ENCODE measurements around the gene S100A1. TPM values are rescaled to one million over a fixed set of nuclear protein-coding genes. Genes with fewer than 3 reads are reported as not detected.

The S100A1 gene
- total RNA-seq, 1 experiment from 2014 or later, result 18.1 TPM

DNA sequence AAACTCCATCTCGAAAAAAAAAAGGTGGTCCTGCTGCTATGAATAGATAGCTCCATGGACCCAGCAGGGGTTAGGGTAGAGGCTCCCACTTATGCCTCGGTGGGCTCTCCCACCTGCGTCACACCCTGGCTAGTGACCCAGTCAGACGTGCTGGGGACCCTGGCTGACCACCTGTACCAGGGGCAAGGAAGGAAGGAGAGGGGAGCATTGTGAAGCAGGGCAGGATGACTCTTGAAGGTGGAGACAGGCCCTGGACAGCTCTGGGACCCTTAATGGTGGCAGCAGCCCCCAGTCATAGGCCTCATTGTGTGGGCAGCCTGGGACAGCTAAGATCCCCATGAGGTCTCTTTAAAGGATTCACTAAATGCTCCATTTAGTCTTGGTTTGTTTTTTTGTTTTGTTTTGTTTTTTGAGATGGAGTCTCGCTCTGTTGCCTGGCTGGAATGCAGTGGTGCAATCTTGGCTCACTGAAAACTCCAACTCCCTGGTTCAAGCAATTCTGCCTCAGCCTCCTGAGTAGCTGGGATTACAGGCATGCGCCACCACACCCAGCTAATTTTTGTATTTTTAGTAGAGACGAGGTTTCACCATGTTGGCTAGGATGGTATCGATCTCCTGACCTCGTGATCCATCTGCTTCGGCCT is 19.9 kb downstream of the S100A1 start:
- ChIA-PET POLR2A (interaction anchor here (0.8 to 3.8 kb wide), 2 partner anchors 14 to 32 kb away, joined by 3 to 16 read pairs; partner anchors contain the start of genes CHTOP and S100A14), CTCF (interaction anchor here (1.0 to 1.2 kb wide), 2 partner anchors 14 to 21 kb away, joined by 3 to 4 read pairs; partner anchors contain the start of genes CHTOP and S100A13)
- Mint-ChIP-seq H3K4me1 (ENCODE audit: low read depth, unreplicated experiment) (peaks cover 36% of the 10 kb centered on the region), H3K4me3 (ENCODE audit: unreplicated experiment) (no peak overlapping the region), H3K36me3 (ENCODE audit: insufficient read depth, unreplicated experiment) (peaks cover 69% of the 10 kb centered on the region), H3K9me3 (ENCODE audit: unreplicated experiment) (no peaks in the 10 kb centered on the region), H3K27me3 (ENCODE audit: insufficient read depth, unreplicated experiment) (no peaks in the 10 kb centered on the region), H3K27ac (ENCODE audit: unreplicated experiment) (peak overlapping the region; percentile 33)
- DNase-seq, result no peak
- peaks cover 5% of the 10 kb centered on the region for H3K36me3 ChIP-seq (ENCODE audit: control insufficient read depth, insufficient read depth, low read length)
- TF ChIP-seq, protein P1, sequence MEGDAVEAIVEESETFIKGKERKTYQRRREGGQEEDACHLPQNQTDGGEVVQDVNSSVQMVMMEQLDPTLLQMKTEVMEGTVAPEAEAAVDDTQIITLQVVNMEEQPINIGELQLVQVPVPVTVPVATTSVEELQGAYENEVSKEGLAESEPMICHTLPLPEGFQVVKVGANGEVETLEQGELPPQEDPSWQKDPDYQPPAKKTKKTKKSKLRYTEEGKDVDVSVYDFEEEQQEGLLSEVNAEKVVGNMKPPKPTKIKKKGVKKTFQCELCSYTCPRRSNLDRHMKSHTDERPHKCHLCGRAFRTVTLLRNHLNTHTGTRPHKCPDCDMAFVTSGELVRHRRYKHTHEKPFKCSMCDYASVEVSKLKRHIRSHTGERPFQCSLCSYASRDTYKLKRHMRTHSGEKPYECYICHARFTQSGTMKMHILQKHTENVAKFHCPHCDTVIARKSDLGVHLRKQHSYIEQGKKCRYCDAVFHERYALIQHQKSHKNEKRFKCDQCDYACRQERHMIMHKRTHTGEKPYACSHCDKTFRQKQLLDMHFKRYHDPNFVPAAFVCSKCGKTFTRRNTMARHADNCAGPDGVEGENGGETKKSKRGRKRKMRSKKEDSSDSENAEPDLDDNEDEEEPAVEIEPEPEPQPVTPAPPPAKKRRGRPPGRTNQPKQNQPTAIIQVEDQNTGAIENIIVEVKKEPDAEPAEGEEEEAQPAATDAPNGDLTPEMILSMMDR (IDR thresholded peaks at IDR 0.05; ENCODE audit: insufficient read depth in 1 of 2, low read depth in 1 of 2, low read length in 1 of 2, severe bottlenecking in 1 of 2, unreplicated experiment in 1 of 2), result no peak
- no TSS peak for BruUV-seq (replicated peaks)
- intact Hi-C loops (cut with micrococcal nuclease; ENCODE audit: unreplicated experiment), result no loop called here
- no peaks in the 10 kb centered on the region for H3K27me3 ChIP-seq (replicated peaks; ENCODE audit: control insufficient read depth, insufficient read depth, low read length)
- peaks cover 20% of the 10 kb centered on the region; the same call in 1 of the 2 replicates for H3K4me1 ChIP-seq
- no peaks in the 10 kb centered on the region for H3K9me3 ChIP-seq
- H3K4me3 ChIP-seq (ENCODE audit: low read depth, low read length), result no peak overlapping the region

DNA sequence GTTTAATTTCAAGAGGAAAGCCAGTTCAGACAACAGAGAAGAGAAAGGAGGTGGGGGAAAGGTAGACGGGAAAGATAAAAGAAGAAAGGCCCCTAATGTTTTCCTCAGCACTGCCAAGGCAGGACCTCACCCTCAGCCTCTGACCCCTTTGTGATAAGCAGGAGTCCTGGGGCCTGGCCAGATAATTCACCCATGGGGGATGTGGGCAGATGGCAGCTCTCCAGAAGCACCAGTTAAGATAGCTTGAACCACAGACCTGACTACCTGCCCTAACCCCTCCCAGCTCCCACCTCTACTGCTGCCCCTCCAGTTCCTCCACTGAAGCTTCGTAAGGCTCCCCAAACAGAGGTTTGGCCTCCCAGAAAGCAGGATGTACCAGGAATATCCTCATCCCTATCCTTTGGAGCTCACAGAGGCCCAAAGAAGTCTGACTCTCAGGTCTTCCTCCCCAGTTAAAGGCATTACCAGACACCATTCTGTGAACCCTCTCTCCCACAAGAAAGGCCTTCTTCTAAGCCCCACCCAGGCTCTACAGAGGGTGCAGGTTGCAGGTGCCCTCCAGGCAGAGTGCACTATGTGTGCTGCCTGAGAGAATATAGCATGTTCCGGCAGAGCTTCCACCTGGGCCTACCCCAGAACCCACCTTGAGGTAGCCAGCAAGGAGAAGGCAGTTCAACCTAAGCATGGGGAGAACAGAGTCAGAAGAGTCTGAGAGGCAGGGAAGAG is 21.1 kb downstream of the S100A1 start:
- POLR2A ChIA-PET, result interaction anchor here (3.8 kb wide), 1 partner anchor 15 kb away, joined by 16 read pairs; the partner anchor contains the start of gene CHTOP
- CTCF ChIA-PET, result interaction anchor here (0.6 to 1.2 kb wide), 3 partner anchors 22 to 71 kb away, joined by 3 to 4 read pairs (median 4); partner anchors contain the start of gene S100A13

DNA sequence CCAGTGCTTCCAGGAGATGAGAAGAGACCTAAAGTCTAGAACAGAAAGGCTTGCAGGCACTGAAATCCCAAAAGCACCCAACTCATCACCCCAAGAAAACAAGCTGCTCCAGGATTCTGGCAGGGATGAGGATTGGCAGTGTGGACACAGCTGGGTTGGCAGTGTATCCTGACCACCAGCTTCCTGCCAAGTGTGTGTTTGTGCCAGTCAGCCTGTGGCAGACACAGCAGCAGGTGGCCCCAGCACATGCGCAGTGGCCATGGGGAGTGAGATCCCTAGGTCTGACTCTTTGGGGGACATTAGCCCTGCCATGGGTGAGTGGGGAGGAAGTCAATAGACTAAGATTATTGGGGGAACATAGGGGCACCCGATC is 21.6 kb downstream of the S100A1 start:
- H3K4me3 ChIP-seq (ENCODE audit: low read depth, low read length), result no peak overlapping the region
- Mint-ChIP-seq H3K9me3 (ENCODE audit: unreplicated experiment) (no peaks in the 10 kb centered on the region), H3K36me3 (ENCODE audit: insufficient read depth, unreplicated experiment) (peaks cover 52% of the 10 kb centered on the region), H3K4me1 (ENCODE audit: low read depth, unreplicated experiment) (peaks cover 31% of the 10 kb centered on the region), H3K4me3 (ENCODE audit: unreplicated experiment) (peak overlapping the region; percentile 16), H3K27me3 (ENCODE audit: insufficient read depth, unreplicated experiment) (no peaks in the 10 kb centered on the region), H3K27ac (ENCODE audit: unreplicated experiment) (peak overlapping the region; percentile 48)
- no peaks in the 10 kb centered on the region for H3K27me3 ChIP-seq (replicated peaks; ENCODE audit: control insufficient read depth, insufficient read depth, low read length)
- TF ChIP-seq, protein P1 (IDR thresholded peaks at IDR 0.05; ENCODE audit: insufficient read depth in 1 of 2, low read depth in 1 of 2, low read length in 1 of 2, severe bottlenecking in 1 of 2, unreplicated experiment in 1 of 2), result no peak
- peak in 1 of 2 experiments; percentile 25 for DNase-seq
- no TSS peak for BruUV-seq (replicated peaks)
- CTCF ChIA-PET, result interaction anchor here (0.6 to 1.2 kb wide), 3 partner anchors 23 to 72 kb away, joined by 3 to 4 read pairs (median 4); partner anchors contain the start of gene S100A13
- POLR2A ChIA-PET, result interaction anchor here (3.8 kb wide), 1 partner anchor 16 kb away, joined by 16 read pairs; the partner anchor contains the start of gene CHTOP
- peaks cover 32% of the 10 kb centered on the region for H3K4me1 ChIP-seq
- H3K36me3 ChIP-seq (ENCODE audit: control insufficient read depth, insufficient read depth, low read length), result peaks cover 5% of the 10 kb centered on the region
- H3K9me3 ChIP-seq, result no peaks in the 10 kb centered on the region
- intact Hi-C loops (cut with micrococcal nuclease; ENCODE audit: unreplicated experiment), result no loop called here

More for the DNA sequence above, 21.1 kb downstream of the S100A1 start:
- peaks cover 30% of the 10 kb centered on the region for H3K4me1 Mint-ChIP-seq (ENCODE audit: low read depth, unreplicated experiment)
- H3K4me1 ChIP-seq, result peaks cover 27% of the 10 kb centered on the region
- BruUV-seq (replicated peaks), result no TSS peak
- intact Hi-C loops (cut with micrococcal nuclease; ENCODE audit: unreplicated experiment), result no loop called here
- TF ChIP-seq, protein P1 (IDR thresholded peaks at IDR 0.05; ENCODE audit: insufficient read depth in 1 of 2, low read depth in 1 of 2, low read length in 1 of 2, severe bottlenecking in 1 of 2, unreplicated experiment in 1 of 2), result no peak
- H3K4me3 ChIP-seq (ENCODE audit: low read depth, low read length), result no peak overlapping the region
- peak in 1 of 2 experiments; percentile 33 for DNase-seq
- H3K9me3 ChIP-seq, result no peaks in the 10 kb centered on the region
- H3K4me3 Mint-ChIP-seq (ENCODE audit: unreplicated experiment), result peak overlapping the region; percentile 16
- peaks cover 5% of the 10 kb centered on the region for H3K36me3 ChIP-seq (ENCODE audit: control insufficient read depth, insufficient read depth, low read length)
- H3K27me3 Mint-ChIP-seq (ENCODE audit: insufficient read depth, unreplicated experiment), result no peaks in the 10 kb centered on the region
- peak overlapping the region; percentile 48 for H3K27ac Mint-ChIP-seq (ENCODE audit: unreplicated experiment)
- H3K36me3 Mint-ChIP-seq (ENCODE audit: insufficient read depth, unreplicated experiment), result peaks cover 57% of the 10 kb centered on the region
- H3K9me3 Mint-ChIP-seq (ENCODE audit: unreplicated experiment), result no peaks in the 10 kb centered on the region
- no peaks in the 10 kb centered on the region for H3K27me3 ChIP-seq (replicated peaks; ENCODE audit: control insufficient read depth, insufficient read depth, low read length)
